Measurements from ENCODE around the gene ACADSB.

Gene ACADSB

GRCh38 chr10:123008355-123009104 is at the start of gene ACADSB, which contains the start of gene IKZF5:
ACADSB (plus strand) TSS chr10:123009006; CDS start chr10:123009030, 24 bp downstream.
IKZF5 (minus strand) TSS chr10:123008795; CDS start chr10:122998625, 10,170 bp downstream.
- H3K4me1 Mint-ChIP-seq (ENCODE audit: low read depth): peaks cover 57% of the 10 kb centered on the region
- H3K27me3 Mint-ChIP-seq: no peaks in the 10 kb centered on the region
- H3K27ac Mint-ChIP-seq: peak within 1 kb of the TSS; percentile 99
- H3K36me3 Mint-ChIP-seq: peaks cover 10% of the 10 kb centered on the region
- no peaks in the 10 kb centered on the region for H3K9me3 Mint-ChIP-seq (ENCODE audit: low read depth)
- H3K4me3 Mint-ChIP-seq: peak within 1 kb of the TSS; percentile 99

- Mint-ChIP-seq H3K27me3 (peaks cover 11% of the 10 kb centered on the region), H3K9me3 (ENCODE audit: low read depth) (peaks cover 15% of the 10 kb centered on the region), H3K4me3 (no peak overlapping the region), H3K4me1 (ENCODE audit: low read depth) (no peaks in the 10 kb centered on the region), H3K36me3 (peaks cover 27% of the 10 kb centered on the region), H3K27ac (no peak overlapping the region)
Measured at GRCh38 chr10:122962405-122962804, 46.4 kb upstream of the ACADSB start.

- peaks cover 28% of the 10 kb centered on the region for H3K9me3 Mint-ChIP-seq (ENCODE audit: low read depth)
- H3K27me3 Mint-ChIP-seq: peaks cover 12% of the 10 kb centered on the region
- H3K4me1 Mint-ChIP-seq (ENCODE audit: low read depth): no peaks in the 10 kb centered on the region
- no peak overlapping the region for H3K4me3 Mint-ChIP-seq
- no peak overlapping the region for H3K27ac Mint-ChIP-seq
- H3K36me3 Mint-ChIP-seq: peaks cover 26% of the 10 kb centered on the region
Measured at GRCh38 chr10:122966879-122967278, 41.9 kb upstream of the ACADSB start.

- H3K27me3 Mint-ChIP-seq: peaks cover 8% of the 10 kb centered on the region
- no peak overlapping the region for H3K27ac Mint-ChIP-seq
- no peak overlapping the region for H3K4me3 Mint-ChIP-seq
Measured at GRCh38 chr10:122968698-122969097, 40.1 kb upstream of the ACADSB start.

GRCh38 chr10:122974023-122974422 is 34.8 kb upstream of the ACADSB start:
- H3K4me3 Mint-ChIP-seq: no peak overlapping the region
- H3K4me1 Mint-ChIP-seq (ENCODE audit: low read depth): no peaks in the 10 kb centered on the region
- no peak overlapping the region for H3K27ac Mint-ChIP-seq
- peaks cover 2% of the 10 kb centered on the region for H3K36me3 Mint-ChIP-seq
- peaks cover 4% of the 10 kb centered on the region for H3K9me3 Mint-ChIP-seq (ENCODE audit: low read depth)
- no peaks in the 10 kb centered on the region for H3K27me3 Mint-ChIP-seq

More at GRCh38 chr10:122968698-122969097, 40.1 kb upstream of the ACADSB start:
- peaks cover 28% of the 10 kb centered on the region for H3K9me3 Mint-ChIP-seq (ENCODE audit: low read depth)
- H3K4me1 Mint-ChIP-seq (ENCODE audit: low read depth): no peaks in the 10 kb centered on the region
- peaks cover 22% of the 10 kb centered on the region for H3K36me3 Mint-ChIP-seq

GRCh38 chr10:122974543-122975064 is 34.2 kb upstream of the ACADSB start:
- Mint-ChIP-seq H3K27ac (no peak overlapping the region), H3K27me3 (no peaks in the 10 kb centered on the region), H3K9me3 (ENCODE audit: low read depth) (no peaks in the 10 kb centered on the region), H3K4me3 (no peak overlapping the region), H3K4me1 (ENCODE audit: low read depth) (no peaks in the 10 kb centered on the region), H3K36me3 (no peaks in the 10 kb centered on the region)

GRCh38 chr10:122980209-122981065 is 28.4 kb upstream of the ACADSB start, which contains the start of gene PSTK:
PSTK (plus strand) TSS chr10:122980401; CDS start chr10:122980480, 79 bp downstream.
- Mint-ChIP-seq H3K4me1 (ENCODE audit: low read depth) (peaks cover 19% of the 10 kb centered on the region), H3K9me3 (ENCODE audit: low read depth) (no peaks in the 10 kb centered on the region), H3K27ac (peak within 1 kb of the TSS; percentile 95), H3K27me3 (no peaks in the 10 kb centered on the region), H3K36me3 (peaks cover 3% of the 10 kb centered on the region), H3K4me3 (peak within 1 kb of the TSS; percentile 92)

GRCh38 chr10:122981066-122981464 is 27.7 kb upstream of the ACADSB start:
- Mint-ChIP-seq H3K9me3 (ENCODE audit: low read depth) (no peaks in the 10 kb centered on the region), H3K4me1 (ENCODE audit: low read depth) (peaks cover 19% of the 10 kb centered on the region), H3K4me3 (peak overlapping the region; percentile 92), H3K36me3 (peaks cover 3% of the 10 kb centered on the region), H3K27ac (peak overlapping the region; percentile 95), H3K27me3 (no peaks in the 10 kb centered on the region)

GRCh38 chr10:122983898-122984297 is 24.9 kb upstream of the ACADSB start:
- Mint-ChIP-seq H3K36me3 (peaks cover 5% of the 10 kb centered on the region), H3K27me3 (no peaks in the 10 kb centered on the region), H3K27ac (no peak overlapping the region), H3K4me1 (ENCODE audit: low read depth) (peaks cover 19% of the 10 kb centered on the region), H3K9me3 (ENCODE audit: low read depth) (no peaks in the 10 kb centered on the region), H3K4me3 (no peak overlapping the region)

- H3K9me3 Mint-ChIP-seq (ENCODE audit: low read depth): no peaks in the 10 kb centered on the region
- H3K4me1 Mint-ChIP-seq (ENCODE audit: low read depth): peaks cover 18% of the 10 kb centered on the region
- H3K27me3 Mint-ChIP-seq: no peaks in the 10 kb centered on the region
- no peak overlapping the region for H3K4me3 Mint-ChIP-seq
- H3K36me3 Mint-ChIP-seq: peaks cover 5% of the 10 kb centered on the region
- no peak overlapping the region for H3K27ac Mint-ChIP-seq
Measured at GRCh38 chr10:122984708-122985107, 24.1 kb upstream of the ACADSB start.

- H3K4me1 Mint-ChIP-seq (ENCODE audit: low read depth): peaks cover 6% of the 10 kb centered on the region
- peaks cover 5% of the 10 kb centered on the region for H3K36me3 Mint-ChIP-seq
- H3K4me3 Mint-ChIP-seq: no peak overlapping the region
- no peaks in the 10 kb centered on the region for H3K27me3 Mint-ChIP-seq
- no peak overlapping the region for H3K27ac Mint-ChIP-seq
- no peaks in the 10 kb centered on the region for H3K9me3 Mint-ChIP-seq (ENCODE audit: low read depth)
Measured at GRCh38 chr10:122986335-122986734, 22.5 kb upstream of the ACADSB start.

GRCh38 chr10:122988501-122988900 is 20.3 kb upstream of the ACADSB start:
- H3K36me3 Mint-ChIP-seq: peaks cover 5% of the 10 kb centered on the region
- no peaks in the 10 kb centered on the region for H3K27me3 Mint-ChIP-seq
- H3K27ac Mint-ChIP-seq: no peak overlapping the region
- H3K4me1 Mint-ChIP-seq (ENCODE audit: low read depth): no peaks in the 10 kb centered on the region
- H3K4me3 Mint-ChIP-seq: no peak overlapping the region
- H3K9me3 Mint-ChIP-seq (ENCODE audit: low read depth): no peaks in the 10 kb centered on the region

- Mint-ChIP-seq H3K27me3 (no peaks in the 10 kb centered on the region), H3K9me3 (ENCODE audit: low read depth) (no peaks in the 10 kb centered on the region), H3K4me3 (no peak overlapping the region), H3K36me3 (peaks cover 2% of the 10 kb centered on the region), H3K27ac (peak overlapping the region; percentile 59), H3K4me1 (ENCODE audit: low read depth) (no peaks in the 10 kb centered on the region)
Measured at GRCh38 chr10:122990278-122990677, 18.5 kb upstream of the ACADSB start.

GRCh38 chr10:122992031-122992585 is 16.7 kb upstream of the ACADSB start:
- Mint-ChIP-seq H3K27me3 (no peaks in the 10 kb centered on the region), H3K36me3 (peaks cover 2% of the 10 kb centered on the region), H3K4me1 (ENCODE audit: low read depth) (peaks cover 2% of the 10 kb centered on the region), H3K27ac (peak overlapping the region; percentile 66), H3K9me3 (ENCODE audit: low read depth) (no peaks in the 10 kb centered on the region), H3K4me3 (no peak overlapping the region)
